NCI-H2227 (cell line): ENCODE results near the gene LIAS.
"Not testable (repeated sequence)": the region's sequence is repeated elsewhere in the genome, so short reads cannot be mapped to it uniquely, and the experiment has no call there.

Experiments
- DNase-seq: peaks from one replicate; lab custom pipeline; 2025; ENCODE audit not compliant: unreplicated experiment; lab: John Stamatoyannopoulos, UW

LIAS gene

DNA sequence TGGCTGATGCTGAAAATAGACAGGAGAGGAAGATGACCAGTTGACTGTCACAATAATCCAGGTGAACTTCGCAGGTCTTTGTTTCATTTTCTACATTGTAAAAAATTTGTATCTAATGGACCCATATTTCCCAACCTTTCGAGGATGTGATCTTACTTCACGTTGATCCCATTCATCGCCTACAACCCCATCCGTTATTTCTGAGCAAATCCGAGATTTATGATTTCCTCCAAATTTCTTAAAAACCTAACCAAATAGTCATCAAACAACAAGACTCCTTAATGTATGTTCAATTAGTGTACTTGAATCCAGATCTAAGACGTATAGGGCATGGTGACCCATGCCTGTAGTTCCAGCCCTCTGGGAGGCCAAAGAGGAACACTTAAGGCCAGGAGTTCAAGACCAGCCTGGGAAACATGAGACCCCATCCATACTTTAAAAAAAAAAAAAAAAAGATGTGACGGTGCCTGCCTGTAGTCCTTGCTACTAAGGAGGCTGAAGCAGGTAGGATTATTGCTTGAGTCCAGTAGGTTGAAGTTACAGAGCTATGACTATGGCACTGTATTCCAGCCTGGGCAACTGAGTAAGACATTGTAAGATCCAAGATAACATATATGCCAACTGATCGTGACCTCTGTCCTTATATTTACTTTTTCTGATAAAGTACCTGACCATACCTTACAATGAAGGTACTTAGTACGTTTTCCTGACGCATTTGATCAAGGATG lies 5.8 kb upstream of the LIAS start:
- no peak for DNase-seq

DNA sequence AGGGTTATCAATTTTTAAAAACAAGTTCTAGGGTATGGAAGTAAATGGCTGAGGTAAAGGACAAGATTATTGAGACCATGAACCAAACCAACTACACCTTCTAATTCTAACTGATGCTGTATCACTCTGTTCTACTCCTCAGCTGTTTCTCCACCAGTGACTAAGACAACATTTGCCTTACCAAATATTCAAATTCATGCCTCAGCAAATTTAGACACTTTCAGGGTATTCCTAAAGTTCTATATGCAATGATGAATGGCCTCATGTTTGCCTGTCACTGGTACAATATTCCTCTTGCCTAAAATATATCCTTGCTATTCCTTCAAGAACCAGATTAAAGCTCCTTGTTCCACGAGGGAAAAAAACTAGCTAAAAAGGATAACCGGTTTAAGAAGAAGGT lies 5.1 kb upstream of the LIAS start:
- no peak for DNase-seq

DNA sequence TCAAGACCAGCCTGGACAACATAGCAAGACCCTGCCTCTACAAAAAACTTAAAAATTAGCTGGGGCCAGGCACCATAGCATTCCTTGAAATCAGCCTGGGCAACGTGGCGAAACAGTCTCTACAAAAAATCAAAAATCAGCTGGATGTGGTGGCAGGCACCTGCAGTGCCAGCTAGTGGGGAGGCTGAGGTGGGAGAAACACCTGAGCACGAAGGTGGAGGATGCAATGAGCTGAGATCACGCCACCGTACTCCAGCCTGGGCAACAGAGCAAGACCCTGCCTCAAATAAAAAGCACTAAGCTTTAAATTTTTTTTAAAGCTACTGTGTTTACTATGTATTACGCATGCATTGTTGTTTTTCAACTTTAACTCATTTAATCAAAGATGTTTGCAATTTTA lies 3.4 kb upstream of the LIAS start:
- DNase-seq, result no peak

DNA sequence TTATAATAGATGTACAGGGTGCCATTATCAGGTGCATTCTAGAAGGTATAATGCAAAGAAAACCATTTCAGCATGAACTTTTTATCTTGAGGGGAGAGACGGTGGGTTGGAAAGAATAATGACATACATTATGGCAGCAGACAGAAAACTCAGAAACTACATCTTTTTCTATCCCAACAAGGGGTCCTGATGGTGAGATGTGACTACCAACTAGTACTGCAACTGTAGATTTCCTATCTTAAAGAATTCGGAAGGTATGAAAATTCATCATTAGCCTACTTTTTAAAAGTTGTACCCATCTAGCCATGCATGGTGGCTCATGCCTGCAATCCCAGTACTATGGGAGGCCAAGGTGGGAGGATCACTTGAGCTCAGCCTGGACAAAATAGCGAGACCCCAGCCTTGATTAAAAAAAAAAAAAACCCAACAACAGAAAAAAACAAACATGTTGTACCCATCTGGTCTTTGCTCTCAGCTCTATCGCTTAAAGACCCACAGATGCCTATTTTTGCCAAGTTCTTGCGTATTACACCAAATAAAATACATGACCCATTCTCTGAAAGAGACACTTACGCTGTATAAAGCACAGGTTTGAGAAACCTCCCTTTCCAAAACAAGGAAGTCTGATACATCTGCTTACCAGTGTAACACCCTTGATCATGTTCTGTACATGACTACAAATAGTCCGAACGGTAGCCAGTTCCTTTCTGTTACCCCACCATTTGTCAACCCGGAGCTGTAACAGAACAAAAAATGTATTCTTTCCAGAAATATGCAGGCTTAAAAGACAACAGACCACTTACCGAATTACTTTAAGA lies 1.7 kb upstream of the LIAS start:
- DNase-seq, result no peak

DNA sequence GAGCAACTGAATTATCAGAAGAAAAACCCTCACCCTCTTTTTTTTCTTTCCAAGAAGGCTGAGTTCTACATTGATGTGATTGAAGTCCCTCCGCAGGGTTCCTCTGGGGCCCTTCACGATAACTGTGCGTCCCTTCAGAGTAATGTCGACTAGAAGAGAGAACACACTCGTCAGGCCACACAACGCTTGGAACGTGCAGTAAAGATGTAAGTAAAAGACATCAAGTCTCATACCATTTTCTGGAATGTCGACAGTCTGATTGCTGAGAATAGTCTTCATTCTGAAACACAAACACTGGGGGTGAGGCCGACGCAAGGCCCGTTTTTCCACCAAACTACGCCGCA lies 723 bp upstream of the LIAS start:
- not testable (repeated sequence) for DNase-seq

DNA sequence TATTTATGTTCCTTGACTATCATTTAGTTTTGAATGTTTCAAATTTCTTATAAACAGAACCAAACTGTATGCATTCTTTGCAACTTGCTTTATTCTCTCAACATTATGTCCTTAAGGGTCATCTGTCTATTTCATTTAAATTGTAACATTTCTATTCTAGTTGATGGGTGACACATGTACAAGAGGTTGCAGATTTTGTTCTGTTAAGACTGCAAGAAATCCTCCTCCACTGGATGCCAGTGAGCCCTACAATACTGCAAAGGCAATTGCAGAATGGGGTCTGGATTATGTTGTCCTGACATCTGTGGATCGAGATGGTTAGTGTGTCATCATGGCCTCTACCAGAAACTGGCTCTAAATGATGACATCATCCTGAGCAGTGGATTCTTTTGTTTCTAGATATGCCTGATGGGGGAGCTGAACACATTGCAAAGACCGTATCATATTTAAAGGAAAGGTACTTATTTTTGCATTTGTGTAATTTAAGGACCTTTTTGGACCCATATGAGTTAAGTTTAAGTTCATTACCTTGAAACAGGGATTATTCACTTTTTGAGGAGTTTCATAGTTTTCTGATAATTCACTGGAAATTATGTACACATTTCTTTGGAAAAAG lies 6.1 kb downstream of the LIAS start:
- peak; percentile 70 for DNase-seq

DNA sequence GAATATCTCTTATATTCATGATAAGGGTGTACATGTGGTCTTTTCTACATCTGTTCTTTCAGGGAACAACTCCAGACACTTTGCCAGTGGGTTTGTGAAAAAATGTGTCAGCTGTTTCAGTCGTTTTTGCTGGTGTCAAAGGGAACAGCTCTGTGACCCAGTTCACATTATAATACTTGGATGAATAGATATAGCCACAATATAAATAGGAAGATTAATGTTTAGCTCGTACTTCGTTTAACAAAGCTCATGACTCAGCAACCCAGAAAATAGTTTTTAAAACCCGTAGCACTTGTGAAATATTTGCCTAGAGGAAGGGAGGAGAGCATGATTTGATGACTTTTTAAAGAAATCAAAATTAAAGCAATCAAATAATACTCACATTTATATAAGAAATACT lies 7.9 kb downstream of the LIAS start:
- DNase-seq, result no peak

DNA sequence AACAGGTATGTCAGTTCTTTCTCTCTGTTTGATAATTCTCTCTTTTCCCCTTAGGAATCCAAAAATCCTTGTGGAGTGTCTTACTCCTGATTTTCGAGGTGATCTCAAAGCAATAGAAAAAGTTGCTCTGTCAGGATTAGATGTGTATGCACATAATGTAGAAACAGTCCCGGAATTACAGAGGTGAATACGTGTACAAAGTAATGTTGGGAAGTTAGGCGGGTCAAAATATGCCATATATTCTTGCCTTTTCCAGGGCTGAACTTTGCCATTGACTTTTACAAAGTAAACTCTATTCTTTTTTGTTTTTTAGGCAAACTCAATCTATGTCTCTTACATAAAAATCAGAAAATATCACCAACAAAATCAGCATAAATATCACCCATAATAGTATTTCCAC lies 8.6 kb downstream of the LIAS start:
- DNase-seq, result no peak

DNA sequence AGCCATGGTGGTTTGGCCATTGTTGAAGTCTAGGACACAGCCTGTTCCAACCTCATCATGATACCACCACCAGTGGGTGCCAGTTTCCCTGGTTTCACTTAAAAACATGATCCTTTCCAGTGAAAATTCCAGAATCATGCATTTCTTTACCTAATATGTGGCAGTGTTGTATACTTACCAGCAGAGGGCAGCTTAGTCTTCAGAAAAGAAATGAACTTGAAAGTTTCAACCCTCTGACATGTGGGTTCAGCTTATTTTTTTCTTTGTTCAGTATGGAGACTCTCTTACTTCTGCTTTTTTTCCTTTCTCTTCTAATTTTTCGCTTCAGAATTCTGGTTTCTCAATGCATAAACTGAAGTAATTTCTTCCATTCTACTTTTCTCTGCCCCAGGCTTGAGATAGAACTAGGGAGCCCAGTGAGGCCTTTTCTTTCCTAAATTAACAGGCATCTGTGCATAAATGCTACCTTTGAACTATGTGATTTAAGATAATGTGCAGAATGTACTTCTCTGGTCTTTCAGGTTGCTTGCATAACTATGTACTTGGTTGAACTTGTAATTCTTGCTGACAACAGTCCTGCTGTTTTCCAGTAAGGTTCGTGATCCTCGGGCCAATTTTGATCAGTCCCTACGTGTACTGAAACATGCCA lies 10.7 kb downstream of the LIAS start:
- DNase-seq, result peak; percentile 73

DNA sequence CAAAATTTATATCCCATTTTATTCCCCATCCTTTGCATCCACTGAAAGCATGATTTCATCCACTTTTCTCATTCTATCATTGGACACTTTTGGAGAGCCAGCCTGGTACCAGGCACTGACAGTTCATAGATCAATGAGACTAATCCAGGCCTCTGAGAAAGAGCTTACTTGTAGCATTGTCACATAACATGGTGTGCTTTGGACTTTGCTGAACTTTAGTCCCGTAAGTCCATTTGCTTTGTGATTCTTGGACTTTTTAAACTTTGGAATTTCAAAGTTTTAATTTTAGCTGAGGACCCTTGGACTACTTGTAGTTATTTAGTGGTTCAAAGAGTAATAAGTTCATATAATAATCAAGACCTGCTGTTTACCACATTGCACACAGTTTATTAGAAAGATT lies 11.5 kb downstream of the LIAS start:
- no peak for DNase-seq

DNA sequence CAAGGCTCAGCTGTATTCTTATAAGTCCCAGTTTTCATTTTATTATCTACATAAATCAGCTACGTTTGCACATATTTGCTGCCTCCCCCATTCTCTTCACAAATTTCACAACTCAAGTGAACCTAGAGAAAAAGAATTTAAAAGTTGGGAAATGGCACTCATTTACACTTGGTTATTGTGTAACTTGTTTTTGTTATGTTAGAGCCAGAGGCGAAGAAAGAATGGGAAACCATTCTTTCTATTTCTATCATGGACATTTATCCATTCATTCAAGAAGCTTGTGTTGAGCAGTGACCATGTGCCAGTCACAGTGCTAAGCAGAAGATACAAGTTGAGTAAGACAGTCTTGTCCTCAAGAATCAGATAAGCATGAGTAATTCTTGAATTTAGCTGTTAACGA lies 13.5 kb downstream of the LIAS start:
- DNase-seq, result no peak

DNA sequence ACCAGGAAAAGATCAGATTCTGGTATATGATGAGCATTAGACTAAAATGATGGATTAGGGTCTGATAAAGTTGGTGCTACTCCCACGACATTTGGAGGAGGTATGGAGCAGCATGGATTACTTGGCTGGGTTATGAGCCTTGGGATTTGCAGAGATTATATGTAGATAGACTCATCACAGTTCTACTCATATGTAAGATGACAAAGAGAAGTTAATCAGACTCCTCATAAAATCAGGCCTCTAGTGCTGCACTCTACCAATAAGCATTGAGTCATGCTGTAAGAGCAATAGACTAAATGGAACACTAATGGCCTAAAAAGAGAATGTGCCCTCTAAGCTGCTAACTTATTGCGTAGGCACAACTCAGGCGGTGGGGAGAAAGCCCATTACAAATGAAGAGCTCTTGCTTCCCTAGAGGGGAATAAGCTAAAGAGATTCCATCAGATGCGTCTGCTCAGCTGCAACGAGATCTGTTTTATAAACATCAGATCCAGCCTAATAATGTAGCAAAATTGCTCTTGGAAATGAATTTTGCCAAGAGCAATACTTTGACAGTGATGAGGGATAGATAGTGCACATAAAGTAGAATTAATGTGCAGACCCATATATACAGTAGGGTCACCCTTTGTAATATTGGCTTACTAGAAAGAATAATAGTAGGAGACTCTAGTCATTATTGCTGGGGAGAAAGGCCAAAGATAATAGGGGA lies 17.5 kb downstream of the LIAS start:
- no peak for DNase-seq

DNA sequence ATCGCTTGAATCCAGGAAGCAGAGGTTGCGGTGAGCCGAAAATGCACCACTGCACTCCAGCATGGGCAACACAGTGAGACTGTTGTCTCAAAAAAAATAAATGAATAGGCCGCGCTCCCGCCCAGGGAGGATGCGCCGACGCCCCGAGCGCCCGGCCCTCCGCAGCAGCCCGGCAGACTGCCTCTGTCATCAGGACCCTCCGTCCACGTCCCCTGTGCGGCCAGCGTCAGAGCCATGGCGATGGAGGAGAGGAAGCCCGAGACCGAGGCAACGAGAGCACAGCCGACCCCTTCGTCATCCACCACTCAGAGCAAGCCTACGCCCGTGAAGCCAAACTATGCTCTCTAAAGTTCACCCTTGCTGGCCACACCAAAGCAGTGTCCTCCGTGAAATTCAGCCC lies 21.4 kb downstream of the LIAS start:
- no peak for DNase-seq

DNA sequence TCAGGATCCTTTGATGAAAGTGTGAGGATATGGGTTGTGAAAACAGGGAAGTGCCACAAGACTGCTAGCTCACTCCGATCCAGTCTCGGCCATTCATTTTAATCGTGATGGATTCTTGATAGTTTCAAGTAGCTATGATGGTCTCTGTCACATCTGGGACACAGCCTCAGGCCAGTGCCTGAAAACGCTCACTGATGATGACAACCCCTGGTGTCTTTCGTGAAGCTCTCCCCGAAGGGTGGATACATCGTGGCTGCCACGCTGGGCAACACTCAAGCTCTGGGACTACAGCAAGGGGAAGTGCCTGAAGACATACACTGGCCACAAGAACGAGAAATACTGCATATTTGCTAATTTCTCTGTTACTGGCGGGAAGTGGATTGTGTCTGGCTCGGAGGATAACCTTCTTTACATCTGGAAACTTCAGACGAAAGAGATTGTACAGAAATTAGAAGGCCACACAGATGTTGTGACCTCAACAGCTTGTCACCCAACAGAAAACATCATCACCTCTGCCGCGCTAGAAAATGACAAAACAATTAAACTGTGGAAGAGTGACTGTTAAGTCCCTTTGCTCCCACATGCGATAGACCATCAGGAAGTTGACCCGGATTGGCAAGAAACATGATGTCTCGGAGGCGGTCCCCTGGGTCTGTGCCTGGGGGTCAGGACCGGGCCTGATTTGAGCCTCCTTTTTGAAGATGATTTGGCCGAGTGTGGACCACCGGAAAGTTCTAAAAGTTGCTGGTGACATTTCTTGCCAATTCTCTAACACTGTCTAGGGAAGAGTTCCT lies 22.2 kb downstream of the LIAS start:
- DNase-seq, result no peak

DNA sequence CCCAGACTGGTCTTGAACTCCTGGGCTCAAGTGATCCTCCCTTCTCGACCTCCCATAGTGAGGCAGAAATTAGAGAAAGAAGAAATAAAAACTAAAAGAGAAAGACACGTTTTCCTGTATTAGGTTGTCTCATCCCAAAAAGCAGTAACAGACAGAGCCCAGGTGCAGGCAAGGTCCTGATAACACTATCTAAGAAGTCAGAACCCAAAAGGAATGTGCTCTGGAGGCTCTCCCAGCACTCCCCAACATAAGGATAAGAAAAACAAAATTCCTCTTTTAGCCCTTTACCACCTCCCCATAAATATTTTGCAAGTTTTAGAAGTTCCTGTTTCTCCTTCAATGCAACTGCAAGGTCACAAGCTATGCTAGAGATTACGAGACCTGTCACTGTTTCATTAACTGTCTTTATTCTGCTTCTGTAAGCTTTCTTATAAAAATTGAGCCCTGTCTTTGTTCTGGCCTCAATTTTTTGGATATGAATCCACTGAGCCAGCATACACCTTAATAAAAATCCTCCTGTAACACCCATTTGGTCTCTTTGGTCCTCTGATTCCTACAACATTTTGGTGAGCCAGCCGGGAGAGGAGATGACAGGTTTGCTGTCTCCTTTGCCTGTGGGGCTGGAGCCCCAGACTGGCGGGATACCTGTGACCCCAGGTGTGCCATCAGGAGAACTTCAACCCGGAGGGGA lies 25.9 kb downstream of the LIAS start:
- DNase-seq, result no peak

DNA sequence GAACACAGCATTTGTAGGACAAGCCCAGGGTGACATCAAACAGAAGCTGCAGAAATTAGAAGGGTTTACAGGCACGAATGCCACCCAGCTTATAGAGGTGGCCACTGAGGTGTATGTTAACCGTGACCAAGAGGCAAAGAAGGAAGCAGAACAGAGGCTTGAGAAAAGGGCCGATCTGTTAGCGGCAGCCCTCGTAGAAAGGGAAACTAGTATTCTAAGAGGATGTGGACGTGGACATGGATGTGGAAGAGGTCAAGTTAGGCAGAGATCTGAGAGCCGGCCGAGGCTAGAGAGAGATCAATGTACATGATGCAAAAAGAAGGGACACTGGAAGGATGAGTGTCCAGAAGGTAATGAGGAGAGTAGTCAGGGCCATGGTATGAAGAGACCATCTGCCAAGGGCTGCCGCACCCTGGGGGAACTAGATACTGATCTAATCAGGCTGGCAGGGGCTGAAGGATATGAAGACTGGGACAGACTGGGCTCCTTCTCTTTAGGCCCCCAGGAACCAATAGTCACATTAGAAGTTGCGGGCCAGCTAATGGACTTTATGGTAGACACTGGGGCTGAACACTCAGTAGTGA lies 27.5 kb downstream of the LIAS start:
- DNase-seq, result no peak

DNA sequence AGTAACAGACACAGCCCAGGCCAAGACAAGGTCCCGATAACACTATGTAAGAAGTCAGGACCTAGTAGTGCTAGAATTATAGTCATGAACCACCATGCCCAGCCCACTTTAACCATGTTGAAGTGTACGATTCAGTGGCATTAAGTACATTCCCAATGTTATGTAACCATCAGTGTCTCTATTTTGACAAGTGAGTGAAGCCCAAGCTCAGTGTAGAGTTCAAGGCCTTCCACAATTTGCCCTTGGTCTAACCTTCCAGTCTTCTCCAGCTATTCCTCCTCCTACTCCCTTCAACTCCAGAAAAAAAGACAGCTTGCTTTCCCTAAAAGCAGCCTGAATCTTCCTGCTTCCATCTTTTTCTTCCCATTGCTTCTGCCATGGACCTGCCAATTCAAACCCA lies 31.5 kb downstream of the LIAS start:
- DNase-seq, result no peak

DNA sequence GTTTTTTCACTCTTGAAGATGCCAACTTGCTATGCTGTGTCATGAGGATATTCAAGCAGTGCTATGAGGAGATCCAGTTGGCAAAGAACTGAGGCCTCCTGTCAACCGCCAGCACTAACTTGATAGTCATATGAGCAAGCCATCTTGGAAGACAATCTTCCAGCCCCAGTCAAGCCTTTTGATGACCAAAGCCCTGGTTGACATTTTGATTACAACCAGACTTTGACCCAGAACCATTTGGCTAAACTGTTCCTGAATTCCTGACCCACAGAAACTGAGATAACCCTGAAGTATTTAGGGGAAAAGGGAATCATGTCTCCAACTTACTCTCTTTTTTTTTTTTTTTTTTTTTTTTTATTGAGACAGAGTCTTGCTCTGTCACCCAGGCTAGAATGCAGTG lies 35.5 kb downstream of the LIAS start:
- no peak for DNase-seq

DNA sequence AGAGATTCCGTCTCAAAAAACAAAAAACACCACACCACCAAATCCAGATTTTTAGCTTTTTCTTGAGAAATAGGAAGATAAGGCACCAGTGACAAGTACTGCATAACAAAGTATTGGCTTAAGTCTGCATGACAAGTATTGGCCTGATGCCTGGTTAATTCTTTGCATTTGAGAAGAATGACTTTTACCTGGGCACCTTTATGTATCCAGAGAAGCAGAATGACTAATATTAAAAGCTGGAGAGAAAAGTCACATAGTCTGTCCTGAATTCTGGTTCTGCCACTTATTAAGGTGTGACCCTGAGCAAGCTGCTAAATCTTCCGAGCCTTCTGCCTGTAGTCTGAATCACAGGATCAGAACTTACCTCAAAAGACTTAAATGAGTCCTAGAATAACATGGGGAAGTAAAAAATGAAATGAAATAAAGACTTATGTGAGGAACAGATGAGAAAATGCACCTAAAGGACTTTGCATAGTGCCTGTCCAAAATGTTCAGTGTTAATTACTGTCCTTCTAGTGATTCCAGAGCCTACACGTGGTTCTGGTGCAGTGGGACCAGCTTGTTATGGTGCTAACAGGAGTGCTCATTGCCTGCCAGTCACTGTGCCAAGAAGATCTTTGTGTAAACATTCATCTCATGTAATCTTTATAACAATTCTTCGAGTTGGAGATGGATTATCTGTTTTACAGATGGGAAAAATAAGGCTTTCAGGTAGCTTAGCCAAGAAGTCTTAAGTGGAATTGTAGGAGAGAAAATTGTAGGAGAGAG lies 36.8 kb downstream of the LIAS start:
- no peak for DNase-seq
